Neural progenitor cell (in vitro differentiated cells): ENCODE results near the gene COL25A1.

Experiments
- CTCF ChIP-seq: fragments of 200-600 bp; sonication (generic); IDR thresholded peaks from 2 replicates; pipeline ENCODE4 v1.5.1; 2017; ENCODE audit warnings: antibody characterized with exemption, mild to moderate bottlenecking
- EZH2phosphoT487 ChIP-seq: fragments of 200-600 bp; sonication (generic); IDR thresholded peaks from 2 replicates; pipeline ENCODE4 v1.6.1; 2017; ENCODE audit warnings: antibody characterized with exemption

GRCh38 chr4:109294468-109295020 is 7.9 kb downstream of the COL25A1 start:
- TF ChIP-seq CTCF (no peak), EZH2phosphoT487 (no peak)
